ENCODE results near the gene P2RX7. TPM values are rescaled to one million over a fixed set of nuclear protein-coding genes. Genes with fewer than 3 reads are reported as not detected.
"Not testable (repeated sequence)": the region's sequence is repeated elsewhere in the genome, so short reads cannot be mapped to it uniquely, and the experiment has no call there.

Gene P2RX7
- total and polyA plus RNA-seq, 2 donors (not counting 1 experiment from before 2014, with no cell fraction given), result 1.9 to 17.2 TPM

DNA sequence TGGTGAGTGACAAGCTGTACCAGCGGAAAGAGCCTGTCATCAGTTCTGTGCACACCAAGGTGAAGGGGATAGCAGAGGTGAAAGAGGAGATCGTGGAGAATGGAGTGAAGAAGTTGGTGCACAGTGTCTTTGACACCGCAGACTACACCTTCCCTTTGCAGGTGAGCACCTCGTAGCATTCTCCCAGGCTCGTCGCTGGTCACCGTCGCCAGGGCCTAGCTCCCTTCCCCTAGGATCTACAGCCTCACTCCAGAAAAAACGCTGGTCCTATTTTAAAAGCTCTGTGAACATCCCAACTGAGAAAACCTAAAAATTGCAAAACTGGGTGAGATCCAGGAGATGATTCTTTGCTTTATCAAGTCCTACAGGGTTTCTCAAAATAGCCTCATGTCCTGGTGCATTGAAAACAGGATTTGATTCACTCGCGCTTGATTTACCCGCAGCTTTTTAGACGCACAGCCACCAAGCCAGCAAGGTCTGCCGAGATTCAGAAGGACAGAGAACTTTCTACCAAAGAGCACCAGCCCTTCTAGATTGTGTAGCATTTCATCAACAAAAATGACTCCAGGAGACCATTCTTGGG is 22.2 kb downstream of the P2RX7 start:
- Histone ChIP-seq H3K9ac (ENCODE audit: insufficient read depth, low read length) (no peak overlapping the region), H3K4me3 (replicated peaks in 1 of 4; ENCODE audit: control extremely low read depth in 1 of 4, insufficient read depth in 1 of 4, low read depth in 3 of 4, low read length in 4 of 4) (no peak overlapping the region), H3K4me1 (ENCODE audit: control insufficient read depth, extremely low read depth, insufficient read depth, low read length) (no peaks in the 10 kb centered on the region), H3K4me2 (ENCODE audit: extremely low read depth, insufficient read depth, low read length) (no peak overlapping the region), H2AFZ (ENCODE audit: low read length) (no peak overlapping the region), H4K20me1 (ENCODE audit: control insufficient read depth, extremely low read depth, insufficient read depth, low read length) (no peaks in the 10 kb centered on the region), H3K79me2 (ENCODE audit: control insufficient read depth, insufficient read depth, low read length) (no peaks in the 10 kb centered on the region), H3K27ac (ENCODE audit: insufficient read depth, low read length) (no peak overlapping the region), H3K27me3 (ENCODE audit: control insufficient read depth, insufficient read depth, low read length) (peaks cover 2% of the 10 kb centered on the region), H3K36me3 (ENCODE audit: control insufficient read depth, insufficient read depth, low read length) (no peaks in the 10 kb centered on the region), H3K9me3 (ENCODE audit: control insufficient read depth, insufficient read depth, low read depth, low read length) (no peaks in the 10 kb centered on the region)
- DNase-seq (ENCODE audit: low read depth in 2 of 2), result no peak
- TF ChIP-seq, protein P1, sequence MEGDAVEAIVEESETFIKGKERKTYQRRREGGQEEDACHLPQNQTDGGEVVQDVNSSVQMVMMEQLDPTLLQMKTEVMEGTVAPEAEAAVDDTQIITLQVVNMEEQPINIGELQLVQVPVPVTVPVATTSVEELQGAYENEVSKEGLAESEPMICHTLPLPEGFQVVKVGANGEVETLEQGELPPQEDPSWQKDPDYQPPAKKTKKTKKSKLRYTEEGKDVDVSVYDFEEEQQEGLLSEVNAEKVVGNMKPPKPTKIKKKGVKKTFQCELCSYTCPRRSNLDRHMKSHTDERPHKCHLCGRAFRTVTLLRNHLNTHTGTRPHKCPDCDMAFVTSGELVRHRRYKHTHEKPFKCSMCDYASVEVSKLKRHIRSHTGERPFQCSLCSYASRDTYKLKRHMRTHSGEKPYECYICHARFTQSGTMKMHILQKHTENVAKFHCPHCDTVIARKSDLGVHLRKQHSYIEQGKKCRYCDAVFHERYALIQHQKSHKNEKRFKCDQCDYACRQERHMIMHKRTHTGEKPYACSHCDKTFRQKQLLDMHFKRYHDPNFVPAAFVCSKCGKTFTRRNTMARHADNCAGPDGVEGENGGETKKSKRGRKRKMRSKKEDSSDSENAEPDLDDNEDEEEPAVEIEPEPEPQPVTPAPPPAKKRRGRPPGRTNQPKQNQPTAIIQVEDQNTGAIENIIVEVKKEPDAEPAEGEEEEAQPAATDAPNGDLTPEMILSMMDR (conservative IDR thresholded peaks at IDR 0.05 in 1 of 2, IDR thresholded peaks at IDR 0.05 in 1 of 2; ENCODE audit: low read depth in 1 of 2, low read length in 2 of 2), result no peak
- no peak for TF ChIP-seq EZH2 (IDR thresholded peaks at IDR 0.05; ENCODE audit: low read length, missing control alignments)

DNA sequence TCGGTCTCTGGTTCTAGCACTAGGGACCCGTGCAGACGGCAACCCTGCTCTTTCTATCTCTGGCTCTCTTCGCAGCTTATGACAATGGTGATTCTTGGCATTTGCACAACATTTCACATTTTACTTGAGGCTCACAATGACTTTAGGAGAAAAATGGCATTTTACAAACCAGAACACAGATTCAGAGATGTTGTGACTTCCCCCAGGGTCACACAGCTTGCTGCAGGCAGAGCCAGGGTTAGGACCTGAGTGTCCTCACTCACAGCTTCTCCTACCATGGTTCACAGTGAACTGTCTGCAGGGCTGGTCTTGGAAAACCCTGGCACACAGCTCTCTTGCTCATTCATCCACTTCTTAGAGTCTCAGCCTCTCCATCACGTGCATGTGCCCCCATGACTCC is 23.7 kb downstream of the P2RX7 start:
- Histone ChIP-seq H3K27me3 (ENCODE audit: control insufficient read depth, insufficient read depth, low read length) (peaks cover 2% of the 10 kb centered on the region), H3K4me2 (ENCODE audit: extremely low read depth, insufficient read depth, low read length) (no peak overlapping the region), H4K20me1 (ENCODE audit: control insufficient read depth, extremely low read depth, insufficient read depth, low read length) (no peaks in the 10 kb centered on the region), H3K9ac (ENCODE audit: insufficient read depth, low read length) (no peak overlapping the region), H3K27ac (ENCODE audit: insufficient read depth, low read length) (no peak overlapping the region), H3K79me2 (ENCODE audit: control insufficient read depth, insufficient read depth, low read length) (no peaks in the 10 kb centered on the region), H3K4me1 (ENCODE audit: control insufficient read depth, extremely low read depth, insufficient read depth, low read length) (no peaks in the 10 kb centered on the region), H3K9me3 (ENCODE audit: control insufficient read depth, insufficient read depth, low read depth, low read length) (no peaks in the 10 kb centered on the region), H2AFZ (ENCODE audit: low read length) (no peak overlapping the region), H3K36me3 (ENCODE audit: control insufficient read depth, insufficient read depth, low read length) (no peaks in the 10 kb centered on the region), H3K4me3 (replicated peaks in 1 of 4; ENCODE audit: control extremely low read depth in 1 of 4, insufficient read depth in 1 of 4, low read depth in 3 of 4, low read length in 4 of 4) (no peak overlapping the region)
- no peak for TF ChIP-seq EZH2 (IDR thresholded peaks at IDR 0.05; ENCODE audit: low read length, missing control alignments)
- TF ChIP-seq, protein P1 (conservative IDR thresholded peaks at IDR 0.05 in 1 of 2, IDR thresholded peaks at IDR 0.05 in 1 of 2; ENCODE audit: low read depth in 1 of 2, low read length in 2 of 2), result no peak
- DNase-seq (ENCODE audit: low read depth in 2 of 2), result no peak

DNA sequence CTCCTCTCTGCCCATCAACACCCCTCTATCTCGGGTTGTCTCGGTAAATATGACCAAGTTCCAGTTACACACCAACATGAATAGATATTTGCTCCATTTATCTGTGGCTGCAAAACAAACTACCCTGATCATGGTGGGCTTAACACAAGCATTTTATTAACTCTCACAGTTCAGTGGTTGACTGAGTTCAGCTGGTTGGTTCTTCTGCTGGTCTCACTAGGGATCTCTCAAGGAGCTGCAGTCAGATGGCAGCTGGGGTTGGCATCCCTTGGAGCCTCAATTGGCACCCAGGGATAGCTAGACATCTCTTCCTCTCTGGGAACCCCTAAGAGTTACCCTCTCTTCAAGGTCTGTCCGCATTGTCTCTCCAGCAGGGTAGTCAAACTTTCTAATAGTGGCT is 25.4 kb downstream of the P2RX7 start:
- Histone ChIP-seq H4K20me1 (ENCODE audit: control insufficient read depth, extremely low read depth, insufficient read depth, low read length) (no peaks in the 10 kb centered on the region), H3K9ac (ENCODE audit: insufficient read depth, low read length) (no peak overlapping the region), H3K27ac (ENCODE audit: insufficient read depth, low read length) (no peak overlapping the region), H3K9me3 (ENCODE audit: control insufficient read depth, insufficient read depth, low read depth, low read length) (no peaks in the 10 kb centered on the region), H3K4me1 (ENCODE audit: control insufficient read depth, extremely low read depth, insufficient read depth, low read length) (no peaks in the 10 kb centered on the region), H2AFZ (ENCODE audit: low read length) (no peak overlapping the region), H3K27me3 (ENCODE audit: control insufficient read depth, insufficient read depth, low read length) (peaks cover 2% of the 10 kb centered on the region), H3K79me2 (ENCODE audit: control insufficient read depth, insufficient read depth, low read length) (no peaks in the 10 kb centered on the region), H3K36me3 (ENCODE audit: control insufficient read depth, insufficient read depth, low read length) (no peaks in the 10 kb centered on the region), H3K4me3 (replicated peaks in 1 of 4; ENCODE audit: control extremely low read depth in 1 of 4, insufficient read depth in 1 of 4, low read depth in 3 of 4, low read length in 4 of 4) (no peak overlapping the region), H3K4me2 (ENCODE audit: extremely low read depth, insufficient read depth, low read length) (no peak overlapping the region)
- TF ChIP-seq EZH2 (IDR thresholded peaks at IDR 0.05; ENCODE audit: low read length, missing control alignments), result no peak
- TF ChIP-seq, protein P1 (conservative IDR thresholded peaks at IDR 0.05 in 1 of 2, IDR thresholded peaks at IDR 0.05 in 1 of 2; ENCODE audit: low read depth in 1 of 2, low read length in 2 of 2), result no peak
- no peak for DNase-seq (ENCODE audit: low read depth in 2 of 2)

DNA sequence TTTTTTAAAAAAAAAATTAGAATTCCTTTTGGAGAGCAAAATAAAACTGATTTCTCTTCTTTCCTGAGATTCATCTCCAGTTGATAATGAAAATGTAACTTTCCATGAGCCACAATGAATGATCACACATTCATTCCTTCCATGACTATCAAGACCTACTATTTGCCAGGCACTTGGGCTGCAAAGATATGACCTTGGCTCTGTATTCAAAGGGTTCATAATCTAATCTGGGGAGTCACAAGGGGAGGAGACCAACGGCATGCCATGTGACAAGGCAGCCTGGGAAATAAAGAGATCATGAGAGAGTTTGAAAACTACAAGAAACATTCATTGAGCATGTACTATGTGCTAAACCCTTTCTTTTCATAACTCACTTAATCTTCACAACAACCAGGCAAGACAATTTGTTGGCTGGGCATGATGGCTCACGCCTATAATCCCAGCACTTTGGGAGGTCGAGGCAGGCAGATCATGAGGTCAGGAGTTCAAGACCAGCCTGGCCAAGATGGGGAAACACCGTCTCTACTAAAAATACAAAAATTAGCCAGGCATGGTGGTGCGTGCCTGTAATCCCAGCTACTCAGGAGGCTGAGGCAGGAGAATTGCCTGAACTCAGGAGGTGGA is 26.2 kb downstream of the P2RX7 start:
- not testable (repeated sequence) for H3K27me3 ChIP-seq (ENCODE audit: control insufficient read depth, insufficient read depth, low read length); H3K4me3 ChIP-seq (replicated peaks in 1 of 4; ENCODE audit: control extremely low read depth in 1 of 4, insufficient read depth in 1 of 4, low read depth in 3 of 4, low read length in 4 of 4); H3K79me2 ChIP-seq (ENCODE audit: control insufficient read depth, insufficient read depth, low read length); H3K27ac ChIP-seq (ENCODE audit: insufficient read depth, low read length); H3K9ac ChIP-seq (ENCODE audit: insufficient read depth, low read length); H4K20me1 ChIP-seq (ENCODE audit: control insufficient read depth, extremely low read depth, insufficient read depth, low read length); H2AFZ ChIP-seq (ENCODE audit: low read length); H3K36me3 ChIP-seq (ENCODE audit: control insufficient read depth, insufficient read depth, low read length); H3K4me2 ChIP-seq (ENCODE audit: extremely low read depth, insufficient read depth, low read length); H3K4me1 ChIP-seq (ENCODE audit: control insufficient read depth, extremely low read depth, insufficient read depth, low read length); H3K9me3 ChIP-seq (ENCODE audit: control insufficient read depth, insufficient read depth, low read depth, low read length); DNase-seq (ENCODE audit: low read depth in 2 of 2)
